PC-3 (cell line): Measurements from ENCODE around the gene TUBD1. TPM values are rescaled to one million over a fixed set of nuclear protein-coding genes. Genes with fewer than 3 reads are reported as not detected.
"Not testable (repeated sequence)": the region's sequence is repeated elsewhere in the genome, so short reads cannot be mapped to it uniquely, and the experiment has no call there.

Source experiments
- ATAC-seq: fragments of 200-7000 bp; cut with Tn5 transposase; 2 replicates; pipeline ENCODE4 v1.9.1; 2020; ENCODE audit warnings: mild to moderate bottlenecking, moderate library complexity
- BruUV-seq: library from RNA; stranded (reverse); fragments of 400-500 nt; replicated peaks from 2 replicates; lab custom pipeline; 2021; lab: Mats Ljungman, UMichigan
- CTCF ChIA-PET: fragments of 300-600 bp; sonication (Branson Sonifier 250); formaldehyde crosslinking; loops from one replicate; lab custom pipeline; 2022; ENCODE audit warnings: antibody characterized with exemption; lab: Charles Lee
- POLR2A ChIA-PET: fragments of 300-600 bp; sonication (Branson Sonifier 250); formaldehyde crosslinking; loops from one replicate; lab custom pipeline; 2022; ENCODE audit warnings: antibody characterized with exemption; ENCODE audit not compliant: unreplicated experiment; lab: Charles Lee
- DNase-seq: peaks from one replicate; pipeline ENCODE4 v3.0.0-alpha.2; 2015
- H2AFZ ChIP-seq: fragments of 300-600 bp; sonication (generic); 2 replicates; pipeline ENCODE4 v1.6.0; 2016; ENCODE audit warnings: antibody characterized with exemption, low read length
- H3F3A ChIP-seq: fragments of 300-600 bp; sonication (generic); one replicate; pipeline ENCODE4 v1.6.0; 2017; ENCODE audit warnings: antibody characterized with exemption, low read length, control low read depth, mild to moderate bottlenecking; ENCODE audit not compliant: unreplicated experiment
- H3K27ac ChIP-seq: fragments of 300-600 bp; sonication (generic); 2 replicates; pipeline ENCODE4 v1.5.1; 2016; ENCODE audit warnings: mild to moderate bottlenecking, low read length
- H3K27me3 ChIP-seq: fragments of 300-600 bp; sonication (generic); 2 replicates; pipeline ENCODE4 v1.6.1; 2016; ENCODE audit warnings: low read length, mixed read lengths
- H3K36me3 ChIP-seq: fragments of 300-600 bp; sonication (generic); 2 replicates; pipeline ENCODE4 v1.6.1; 2016; ENCODE audit warnings: low read depth, mixed run types, low read length, mixed read lengths
- H3K4me1 ChIP-seq: fragments of 300-600 bp; sonication (generic); 2 replicates; pipeline ENCODE4 v1.5.1; 2016; ENCODE audit warnings: low read length; ENCODE audit not compliant: insufficient read depth
- H3K4me2 ChIP-seq: fragments of 300-600 bp; sonication (generic); 2 replicates; pipeline ENCODE4 v1.6.0; 2016; ENCODE audit warnings: low read length
- H3K4me3 ChIP-seq: fragments of 300-600 bp; sonication (generic); 2 replicates; pipeline ENCODE4 v1.5.1; 2016; ENCODE audit warnings: mild to moderate bottlenecking, low read length, mixed read lengths
- H3K79me2 ChIP-seq: fragments of 300-600 bp; sonication (generic); 2 replicates; pipeline ENCODE4 v1.6.1; 2017; ENCODE audit warnings: low read length, mixed read lengths
- H3K9ac ChIP-seq: fragments of 300-600 bp; sonication (generic); 2 replicates; pipeline ENCODE4 v1.6.0; 2016; ENCODE audit warnings: mild to moderate bottlenecking, low read length
- H3K9me2 ChIP-seq: fragments of 300-600 bp; sonication (generic); replicated peaks from 2 replicates; pipeline ENCODE4 v1.6.1; 2016; ENCODE audit warnings: mixed run types, low read length, mixed read lengths
- H3K9me3 ChIP-seq: fragments of 300-600 bp; sonication (generic); 2 replicates; pipeline ENCODE4 v1.6.1; 2016; ENCODE audit warnings: low read length, mixed read lengths
- H4K20me1 ChIP-seq: fragments of 300-600 bp; sonication (generic); 2 replicates; pipeline ENCODE4 v1.6.1; 2016; ENCODE audit warnings: low read length, mixed read lengths
- EZH2 ChIP-seq: fragments of 300-600 bp; sonication (generic); IDR thresholded peaks from one replicate; pipeline ENCODE4 v1.6.1; 2017; ENCODE audit warnings: antibody characterized with exemption, mild to moderate bottlenecking, low read length; ENCODE audit not compliant: unreplicated experiment
- EZH2phosphoT487 ChIP-seq: fragments of 300-600 bp; sonication (generic); IDR thresholded peaks from 2 replicates; pipeline ENCODE4 v1.6.1; 2018; ENCODE audit warnings: mild to moderate bottlenecking, antibody characterized with exemption, low read length, borderline replicate concordance
- intact Hi-C: fragments of 100-400 bp; cut with micrococcal nuclease; formaldehyde crosslinking; loops from 2 replicates; pipeline ENCODE4 v1.9.0; 2023
- total RNA-seq: library from RNA; depleted of rRNA; stranded (reverse); fragments of >200 nt; gene quantifications from 2 replicates; pipeline ENCODE4 v1.2.3, GENCODE V29; 2014
- TF ChIP-seq, protein P1 (sequence below): fragments of 300-600 bp; sonication (generic); conservative IDR thresholded peaks from 2 replicates; pipeline ENCODE4 v1.5.1; 2017; ENCODE audit warnings: antibody characterized with exemption, low read depth, mild to moderate bottlenecking, low read length

The TUBD1 gene
- total RNA-seq, 1 experiment from 2014 or later = 8.2 TPM

DNA sequence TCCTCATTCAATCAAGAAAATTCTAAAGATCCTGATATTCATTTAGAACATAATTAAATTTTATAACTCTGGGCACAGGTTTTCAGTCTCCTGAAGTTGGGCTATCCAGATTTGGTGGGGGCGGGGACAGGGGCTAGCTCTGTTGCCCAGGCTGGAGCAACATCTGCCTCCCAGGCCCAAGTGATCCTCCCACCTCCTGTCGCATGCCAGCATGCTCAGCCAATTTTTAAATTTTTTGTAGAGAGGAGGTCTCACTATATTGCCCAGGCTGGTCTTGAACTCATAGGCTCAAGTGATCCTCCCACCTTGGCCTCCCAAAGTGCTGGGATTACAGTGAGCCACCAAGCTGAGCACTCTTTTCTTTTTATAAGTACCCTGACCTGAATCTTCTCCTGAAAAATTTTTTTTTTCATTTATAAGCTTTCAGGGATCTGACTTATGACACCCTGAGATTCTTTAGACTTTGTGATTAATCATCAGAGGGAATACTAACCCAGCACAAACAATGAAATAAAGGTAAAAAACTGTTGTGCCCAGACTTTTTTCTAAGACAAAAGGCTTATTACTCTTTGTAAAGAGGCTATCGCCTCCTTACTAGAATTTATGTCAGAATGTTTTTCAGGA, 62.6 kb downstream of the TUBD1 start:
- Histone ChIP-seq H3K27ac (peak overlapping the region; percentile 96), H3K9me3 (no peaks in the 10 kb centered on the region), H3K4me2 (peak overlapping the region; percentile 79), H3K4me1 (peaks cover 62% of the 10 kb centered on the region), H2AFZ (no peak overlapping the region), H3K79me2 (peaks cover 47% of the 10 kb centered on the region), H3K4me3 (peak overlapping the region; percentile 51), H3F3A (peaks cover 20% of the 10 kb centered on the region), H3K36me3 (no peaks in the 10 kb centered on the region), H3K9ac (peak overlapping the region; percentile 83), H3K9me2 (no peaks in the 10 kb centered on the region), H4K20me1 (no peaks in the 10 kb centered on the region), H3K27me3 (no peaks in the 10 kb centered on the region)
- CTCF ChIA-PET = no interaction called here
- no TSS peak for BruUV-seq
- intact Hi-C loops = no loop called here
- POLR2A ChIA-PET = no interaction called here
- DNase-seq = peak; percentile 49
- peak; percentile 4; the same call in 1 of the 2 replicates for ATAC-seq
- TF ChIP-seq EZH2 = no peak
- TF ChIP-seq EZH2phosphoT487 = no peak
- TF ChIP-seq, protein P1, sequence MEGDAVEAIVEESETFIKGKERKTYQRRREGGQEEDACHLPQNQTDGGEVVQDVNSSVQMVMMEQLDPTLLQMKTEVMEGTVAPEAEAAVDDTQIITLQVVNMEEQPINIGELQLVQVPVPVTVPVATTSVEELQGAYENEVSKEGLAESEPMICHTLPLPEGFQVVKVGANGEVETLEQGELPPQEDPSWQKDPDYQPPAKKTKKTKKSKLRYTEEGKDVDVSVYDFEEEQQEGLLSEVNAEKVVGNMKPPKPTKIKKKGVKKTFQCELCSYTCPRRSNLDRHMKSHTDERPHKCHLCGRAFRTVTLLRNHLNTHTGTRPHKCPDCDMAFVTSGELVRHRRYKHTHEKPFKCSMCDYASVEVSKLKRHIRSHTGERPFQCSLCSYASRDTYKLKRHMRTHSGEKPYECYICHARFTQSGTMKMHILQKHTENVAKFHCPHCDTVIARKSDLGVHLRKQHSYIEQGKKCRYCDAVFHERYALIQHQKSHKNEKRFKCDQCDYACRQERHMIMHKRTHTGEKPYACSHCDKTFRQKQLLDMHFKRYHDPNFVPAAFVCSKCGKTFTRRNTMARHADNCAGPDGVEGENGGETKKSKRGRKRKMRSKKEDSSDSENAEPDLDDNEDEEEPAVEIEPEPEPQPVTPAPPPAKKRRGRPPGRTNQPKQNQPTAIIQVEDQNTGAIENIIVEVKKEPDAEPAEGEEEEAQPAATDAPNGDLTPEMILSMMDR = no peak

GRCh38 chr17:59829217-59830006, 63.3 kb downstream of the TUBD1 start:
- no peaks in the 10 kb centered on the region for H4K20me1 ChIP-seq
- peaks cover 20% of the 10 kb centered on the region for H3F3A ChIP-seq
- H3K27ac ChIP-seq = peak overlapping the region; percentile 96
- BruUV-seq = TSS peak; percentile 85
- DNase-seq (peak; percentile 100), ATAC-seq (peak; percentile 88)
- ChIA-PET CTCF (interaction anchor here (0.7 kb wide), 1 partner anchor 75 kb away, joined by 3 read pairs; no protein-coding TSS in a partner anchor), POLR2A (interaction anchor here (1.0 to 2.7 kb wide), 6 partner anchors 8 to 76 kb away, joined by 3 to 51 read pairs (median 10); no protein-coding TSS in a partner anchor)
- no peaks in the 10 kb centered on the region for H3K9me2 ChIP-seq
- H2AFZ ChIP-seq = no peak overlapping the region
- peak overlapping the region; percentile 83 for H3K9ac ChIP-seq
- H3K4me3 ChIP-seq = peak overlapping the region; percentile 51
- peak overlapping the region; percentile 79 for H3K4me2 ChIP-seq
- no peaks in the 10 kb centered on the region for H3K27me3 ChIP-seq
- intact Hi-C loops = loop anchor here (1.0 kb wide), 3 partner anchors 8 to 75 kb away; no protein-coding TSS in a partner anchor
- H3K79me2 ChIP-seq = peaks cover 47% of the 10 kb centered on the region
- H3K36me3 ChIP-seq = no peaks in the 10 kb centered on the region
- peaks cover 66% of the 10 kb centered on the region for H3K4me1 ChIP-seq
- TF ChIP-seq EZH2 (no peak), EZH2phosphoT487 (no peak)
- TF ChIP-seq, protein P1 = no peak
- no peaks in the 10 kb centered on the region for H3K9me3 ChIP-seq

GRCh38 chr17:59828819-59829216, 63.9 kb downstream of the TUBD1 start:
- H3K79me2 ChIP-seq = peaks cover 45% of the 10 kb centered on the region
- H3K36me3 ChIP-seq, H3K9me3 ChIP-seq, DNase-seq, H3K27me3 ChIP-seq, H2AFZ ChIP-seq, H4K20me1 ChIP-seq, CTCF ChIA-PET, H3K9me2 ChIP-seq: not testable (repeated sequence)
- peaks cover 66% of the 10 kb centered on the region for H3K4me1 ChIP-seq
- intact Hi-C loops = loop anchor here (1.0 kb wide), 3 partner anchors 8 to 75 kb away; no protein-coding TSS in a partner anchor
- H3K9ac ChIP-seq = peak overlapping the region; percentile 79
- ATAC-seq = peak; percentile 5
- peak overlapping the region; percentile 96 for H3K27ac ChIP-seq
- H3K4me2 ChIP-seq = peak overlapping the region; percentile 65
- peak overlapping the region; percentile 36; the same call in 1 of the 2 replicates for H3K4me3 ChIP-seq
- peaks cover 20% of the 10 kb centered on the region for H3F3A ChIP-seq
- POLR2A ChIA-PET = interaction anchor here (1.0 to 2.7 kb wide), 6 partner anchors 9 to 75 kb away, joined by 3 to 51 read pairs (median 10); no protein-coding TSS in a partner anchor
- TSS peak; percentile 89 for BruUV-seq
